K562 (cell line): ENCODE data around the gene ZDHHC22. TPM values are rescaled to one million over a fixed set of nuclear protein-coding genes. Genes with fewer than 3 reads are reported as not detected.

Experiments
- CXXC5 ChIP-seq: fragments of 250-450 bp; sonication (Bioruptor Pico); IDR thresholded peaks from 2 replicates; pipeline ENCODE4 v1.8.0; 2022; ENCODE audit warnings: inconsistent platforms, mild to moderate bottlenecking, moderate library complexity
- FOXP1 ChIP-seq: sonication (generic); formaldehyde crosslinking; IDR thresholded peaks from 2 replicates; pipeline ENCODE4 v1.8.0; 2022; ENCODE audit warnings: mild to moderate bottlenecking, missing genetic modification reagents
- GATAD2B ChIP-seq: fragments of 450-650 bp; IDR thresholded peaks from 2 replicates; pipeline ENCODE4 v1.6.1; 2017; ENCODE audit warnings: mild to moderate bottlenecking, borderline replicate concordance
- HDAC1 ChIP-seq, 2 experiments: fragments of 450-650 bp; IDR thresholded peaks; 2 replicates each; pipeline ENCODE4 v1.6.1; 2016 to 2017; ENCODE audit warnings: inconsistent platforms in 1 of 2, mild to moderate bottlenecking in 1 of 2, moderate library complexity in 1 of 2
- HLTF ChIP-seq: fragments of 450-650 bp; IDR thresholded peaks from 2 replicates; pipeline ENCODE4 v1.6.1; 2016
- HMGN3 ChIP-seq: IDR thresholded peaks from 2 replicates; pipeline ENCODE4 v1.6.1; 2011; ENCODE audit warnings: borderline replicate concordance, low read depth, mild to moderate bottlenecking, mixed read lengths, low read length; ENCODE audit not compliant: insufficient read length; ENCODE audit errors: extremely low read depth
- IRF2 ChIP-seq: sonication (generic); formaldehyde crosslinking; IDR thresholded peaks from 2 replicates; pipeline ENCODE4 v1.8.1; 2022; ENCODE audit warnings: mild to moderate bottlenecking, missing genetic modification reagents
- NR4A1 ChIP-seq, 2 experiments: fragments of 250-450 bp in 1 of 2; fragments of 450-650 bp in 1 of 2; sonication (Bioruptor Pico) in 1 of 2; IDR thresholded peaks; 2 replicates each; pipeline versions ENCODE4 v1.4.0 to v1.6.1; 2016 to 2020; ENCODE audit warnings: mild to moderate bottlenecking in 2 of 2, missing compliant biosample characterization in 1 of 2, missing genetic modification characterization in 1 of 2, moderate library complexity in 1 of 2
- NRF1 ChIP-seq, 2 experiments: fragments of 450-650 bp; IDR thresholded peaks in 1 of 2; conservative IDR thresholded peaks in 1 of 2; 2 replicates each; pipeline ENCODE4 v1.6.1; 2014; ENCODE audit warnings: mild to moderate bottlenecking in 2 of 2
- RBM25 ChIP-seq: fragments of 200-400 bp; formaldehyde crosslinking; IDR thresholded peaks from 2 replicates; pipeline ENCODE4 v1.6.1; 2018; ENCODE audit warnings: low read length, low read depth, moderate library complexity; ENCODE audit not compliant: severe bottlenecking
- REST ChIP-seq, 2 experiments: fragments of 450-650 bp; formaldehyde crosslinking in 1 of 2; IDR thresholded peaks; 2 replicates each; pipeline versions ENCODE4 v1.4.0 to v1.6.1; 2014 to 2020; ENCODE audit warnings: mild to moderate bottlenecking in 2 of 2, borderline replicate concordance in 1 of 2, low read depth in 1 of 2
- SIN3B ChIP-seq: fragments of 450-650 bp; IDR thresholded peaks from 2 replicates; pipeline ENCODE4 v1.6.1; 2017; ENCODE audit warnings: low read depth, mild to moderate bottlenecking, moderate library complexity
- SMC3 ChIP-seq: conservative IDR thresholded peaks from 2 replicates; pipeline ENCODE4 v1.6.1; 2011; ENCODE audit warnings: low read depth, low read length, improper control_type of control experiment; ENCODE audit not compliant: insufficient read depth
- UBTF ChIP-seq, 2 experiments: IDR thresholded peaks; 2 replicates each; pipeline ENCODE4 v1.6.1; 2012; ENCODE audit warnings: improper control_type of control experiment in 2 of 2, low read depth in 2 of 2, low read length in 2 of 2, borderline replicate concordance in 1 of 2
- ZNF699 ChIP-seq: fragments of 250-450 bp; sonication (Bioruptor Pico); IDR thresholded peaks from 2 replicates; pipeline ENCODE4 v1.8.0; 2021; ENCODE audit warnings: mild to moderate bottlenecking, moderate library complexity; ENCODE audit not compliant: insufficient replicate concordance
- polyA plus RNA-seq, 8 experiments: library from polyadenylated mRNA; depleted of rRNA in 4 of 8; stranded (reverse) in 5 of 8; unstranded in 3 of 8; fragments of >200 nt; fragmentation: Nextera tagmentation in 2 of 8; fragmentation: Illumina TruSeq in 1 of 8; extraction: Ambion mirVana in 2 of 8; extraction: Trizol in 1 of 8; gene quantifications; 2 replicates each; pipeline versions ENCODE4 v1.2.1 to v1.2.3, GENCODE V29; 2011 to 2014; ENCODE audit warnings: inconsistent platforms in 1 of 8, missing spikeins in 1 of 8
- total RNA-seq, 7 experiments: library from RNA; depleted of rRNA in 6 of 7; stranded (reverse); fragments of >200 nt in 6 of 7; fragmentation: Illumina TruSeq in 2 of 7; extraction: Trizol in 2 of 7; gene quantifications; 2 replicates each; pipeline versions ENCODE4 v1.2.1 to v1.2.3, GENCODE V29; 2011 to 2021; ENCODE audit warnings: low replicate concordance in 1 of 7

Gene ZDHHC22
- total and polyA plus RNA-seq, 9 of the 15 experiments (the other 6 are each of a cell fraction or from before 2014, with no cell fraction given) = not detected

- no peak for TF ChIP-seq UBTF (IDR thresholded peaks at IDR 0.05; ENCODE audit: borderline replicate concordance in 1 of 2, low read depth in 2 of 2, low read length in 2 of 2)
- TF ChIP-seq RBM25 = peak; percentile 24
- TF ChIP-seq GATAD2B = 0 out of 2 replicates have a peak, but pooled peaks have one; percentile 48
- TF ChIP-seq IRF2 (CRISPR knock-in tag) = no peak
- 0 out of 2 replicates have a peak, but pooled peaks have one; percentile 38 for TF ChIP-seq SIN3B
- no peak for TF ChIP-seq NR4A1 (CRISPR knock-in tag; IDR thresholded peaks at IDR 0.05)
- TF ChIP-seq NR4A1 (tag; IDR thresholded peaks at IDR 0.05) = no peak
- TF ChIP-seq FOXP1 (CRISPR knock-in tag) = no peak
- TF ChIP-seq REST (IDR thresholded peaks at IDR 0.05; ENCODE audit: borderline replicate concordance) = peak; percentile 21
- TF ChIP-seq REST (CRISPR knock-in tag; IDR thresholded peaks at IDR 0.05; ENCODE audit: low read depth) = no peak
- no peak for TF ChIP-seq ZNF699 (CRISPR knock-in tag)
- TF ChIP-seq HDAC1 (IDR thresholded peaks at IDR 0.05) = no peak
- 0 out of 2 replicates have a peak, but pooled peaks have one; percentile 14 for TF ChIP-seq SMC3
- no peak for TF ChIP-seq HLTF
- peak; percentile 47 for TF ChIP-seq HMGN3
- peak; percentile 53 for TF ChIP-seq CXXC5 (CRISPR knock-in tag)
- peak; percentile 62 to 72 for TF ChIP-seq NRF1 (conservative IDR thresholded peaks at IDR 0.05 in 1 of 2, IDR thresholded peaks at IDR 0.05 in 1 of 2)
Observed at GRCh38 chr14:77124345-77125280, 17.0 kb downstream of the ZDHHC22 start (continued).
